IMR-90 (cell line): ENCODE measurements around the gene VWDE. TPM values are rescaled to one million over a fixed set of nuclear protein-coding genes. Genes with fewer than 3 reads are reported as not detected.

Experiments
- ATAC-seq: fragments of 200-7000 bp; cut with Tn5 transposase; 2 replicates; pipeline ENCODE4 v1.9.1; 2020; ENCODE audit warnings: low read depth, mild to moderate bottlenecking, moderate library complexity
- BruUV-seq: library from RNA; stranded (reverse); fragments of 400-500 nt; replicated peaks from 2 replicates; lab custom pipeline; 2021; lab: Mats Ljungman, UMichigan
- CTCF ChIA-PET: fragments of 300-600 bp; formaldehyde crosslinking; extraction: SDS; loops from one replicate; lab custom pipeline; 2021; ENCODE audit warnings: antibody characterized with exemption; lab: Yijun Ruan, JAX
- POLR2A ChIA-PET: fragments of 300-600 bp; sonication (Branson Sonifier 250); formaldehyde crosslinking; loops from one replicate; lab custom pipeline; 2022; ENCODE audit warnings: antibody characterized with exemption; ENCODE audit not compliant: unreplicated experiment; lab: Charles Lee
- DNase-seq: peaks from one replicate; pipeline ENCODE4 v3.0.0; 2013
- H2AFZ ChIP-seq: replicated peaks from 2 replicates; pipeline ENCODE3; 2013; ENCODE audit warnings: low read length, mild to moderate bottlenecking; ENCODE audit not compliant: poor library complexity
- H2AK5ac ChIP-seq: 2 replicates; pipeline ENCODE4 v1.6.1; 2013; ENCODE audit warnings: low read depth, low read length, inconsistent platforms
- H2AK9ac ChIP-seq: replicated peaks from 2 replicates; pipeline ENCODE3; 2013; ENCODE audit warnings: mild to moderate bottlenecking, low read depth, low read length, moderate library complexity; ENCODE audit not compliant: poor library complexity
- H2BK120ac ChIP-seq: 2 replicates; pipeline ENCODE4 v1.6.1; 2013; ENCODE audit warnings: low read depth, low read length, inconsistent platforms
- H2BK15ac ChIP-seq: 3 replicates; pipeline ENCODE4 v1.6.1; 2013; ENCODE audit warnings: low read depth, low read length, inconsistent platforms
- H2BK20ac ChIP-seq: 2 replicates; pipeline ENCODE4 v1.6.1; 2013; ENCODE audit warnings: low read depth, mild to moderate bottlenecking, inconsistent platforms, low read length, moderate library complexity
- H2BK5ac ChIP-seq: 2 replicates; pipeline ENCODE4 v1.6.1; 2013; ENCODE audit warnings: mild to moderate bottlenecking, low read depth, low read length, inconsistent platforms; ENCODE audit not compliant: poor library complexity, severe bottlenecking
- H3K14ac ChIP-seq: replicated peaks from 2 replicates; pipeline ENCODE4 v1.6.1; 2013; ENCODE audit warnings: low read depth, low read length, inconsistent platforms
- H3K18ac ChIP-seq: 2 replicates; pipeline ENCODE4 v1.6.1; 2013; ENCODE audit warnings: low read depth, low read length, control low read depth
- H3K23ac ChIP-seq: 2 replicates; pipeline ENCODE4 v1.6.1; 2013; ENCODE audit warnings: low read depth, low read length, inconsistent platforms
- H3K27ac ChIP-seq: 2 replicates; pipeline ENCODE4 v1.5.1; 2013; ENCODE audit warnings: mild to moderate bottlenecking, control low read depth, low read length; ENCODE audit not compliant: insufficient read depth
- H3K27me3 ChIP-seq: 2 replicates; pipeline ENCODE4 v1.6.1; 2013; ENCODE audit warnings: low read length; ENCODE audit not compliant: control insufficient read depth, insufficient read depth
- H3K36me3 ChIP-seq: 2 replicates; pipeline ENCODE4 v1.6.1; 2013; ENCODE audit warnings: low read length, mixed read lengths; ENCODE audit not compliant: control insufficient read depth, insufficient read depth
- H3K4ac ChIP-seq: 2 replicates; pipeline ENCODE4 v1.6.1; 2013; ENCODE audit warnings: low read depth, low read length, inconsistent platforms
- H3K4me1 ChIP-seq: 2 replicates; pipeline ENCODE4 v1.6.1; 2013; ENCODE audit warnings: low read length, mixed read lengths; ENCODE audit not compliant: control insufficient read depth, insufficient read depth
- H3K4me2 ChIP-seq: 2 replicates; pipeline ENCODE4 v1.6.1; 2013; ENCODE audit warnings: low read depth, mild to moderate bottlenecking, control low read depth, low read length, moderate library complexity
- H3K4me3 ChIP-seq: 2 replicates; pipeline ENCODE4 v1.5.1; 2013; ENCODE audit warnings: low read depth, mild to moderate bottlenecking, control low read depth, low read length, moderate library complexity; ENCODE audit not compliant: insufficient read depth
- H3K56ac ChIP-seq: 2 replicates; pipeline ENCODE4 v1.6.1; 2013; ENCODE audit warnings: low read length, inconsistent platforms; ENCODE audit not compliant: insufficient read depth; ENCODE audit errors: extremely low read depth
- H3K79me1 ChIP-seq, 2 experiments: 2 replicates each; pipeline ENCODE4 v1.6.1; 2013; ENCODE audit warnings: low read length in 2 of 2, inconsistent platforms in 1 of 2, low read depth in 1 of 2
- H3K9ac ChIP-seq: 2 replicates; pipeline ENCODE4 v1.6.1; 2013; ENCODE audit warnings: low read depth, low read length, control low read depth
- H3K9me1 ChIP-seq: 2 replicates; pipeline ENCODE4 v1.6.1; 2013; ENCODE audit warnings: low read length, inconsistent platforms; ENCODE audit not compliant: insufficient read depth
- H3K9me3 ChIP-seq: 2 replicates; pipeline ENCODE4 v1.6.1; 2013; ENCODE audit warnings: low read length; ENCODE audit not compliant: control insufficient read depth, insufficient read depth
- H4K20me1 ChIP-seq: 2 replicates; pipeline ENCODE4 v1.6.1; 2013; ENCODE audit warnings: low read length, inconsistent platforms; ENCODE audit not compliant: insufficient read depth
- H4K5ac ChIP-seq: 2 replicates; pipeline ENCODE4 v1.6.1; 2013; ENCODE audit warnings: mild to moderate bottlenecking, low read depth, low read length, control low read depth
- H4K8ac ChIP-seq, 2 experiments: 2 replicates each; pipeline ENCODE4 v1.6.1; 2013; ENCODE audit warnings: low read depth in 2 of 2, low read length in 2 of 2, control low read depth in 1 of 2, inconsistent platforms in 1 of 2
- H4K91ac ChIP-seq: 2 replicates; pipeline ENCODE4 v1.6.1; 2013; ENCODE audit warnings: low read depth, low read length, inconsistent platforms; ENCODE audit not compliant: insufficient read depth
- BHLHE40 ChIP-seq: fragments of 150-350 bp; IDR thresholded peaks from 2 replicates; pipeline ENCODE4 v1.6.1; 2016; ENCODE audit warnings: mild to moderate bottlenecking, low read depth, low read length
- CEBPB ChIP-seq: IDR thresholded peaks from 2 replicates; pipeline ENCODE4 v1.6.1; 2012; ENCODE audit warnings: low read depth, low read length, improper control_type of control experiment
- CHD1 ChIP-seq: IDR thresholded peaks from 2 replicates; pipeline ENCODE4 v1.6.1; 2012; ENCODE audit warnings: low read depth, low read length, improper control_type of control experiment
- CTCF ChIP-seq: conservative IDR thresholded peaks from 2 replicates; pipeline ENCODE4 v1.5.1; 2012; ENCODE audit warnings: mild to moderate bottlenecking, low read depth, low read length, improper control_type of control experiment
- ELK1 ChIP-seq: fragments of 150-350 bp; IDR thresholded peaks from 2 replicates; pipeline ENCODE4 v1.6.1; 2016; ENCODE audit warnings: low read depth, mild to moderate bottlenecking, low read length, moderate library complexity, borderline replicate concordance
- FOS ChIP-seq: fragments of 150-350 bp; IDR thresholded peaks from 2 replicates; pipeline ENCODE4 v1.6.1; 2016; ENCODE audit warnings: low read depth, low read length
- MAFK ChIP-seq: IDR thresholded peaks from 2 replicates; pipeline ENCODE4 v1.6.1; 2012; ENCODE audit warnings: low read depth, low read length, improper control_type of control experiment
- MAZ ChIP-seq: IDR thresholded peaks from 2 replicates; pipeline ENCODE4 v1.6.1; 2012; ENCODE audit warnings: low read depth, mild to moderate bottlenecking, low read length, improper control_type of control experiment, moderate library complexity, borderline replicate concordance
- MXI1 ChIP-seq: IDR thresholded peaks from 2 replicates; pipeline ENCODE4 v1.6.1; 2012; ENCODE audit warnings: low read depth, mild to moderate bottlenecking, low read length, moderate library complexity, borderline replicate concordance
- NFE2L2 ChIP-seq: fragments of 150-350 bp; IDR thresholded peaks from 2 replicates; pipeline ENCODE4 v1.6.1; 2016; ENCODE audit warnings: low read depth, mild to moderate bottlenecking, low read length
- POLR2A ChIP-seq: IDR thresholded peaks from 2 replicates; pipeline ENCODE4 v1.6.1; 2012; ENCODE audit warnings: mild to moderate bottlenecking, low read depth, low read length
- RAD21 ChIP-seq: IDR thresholded peaks from 2 replicates; pipeline ENCODE4 v1.6.1; 2012; ENCODE audit warnings: low read length, improper control_type of control experiment
- RCOR1 ChIP-seq: IDR thresholded peaks from 2 replicates; pipeline ENCODE4 v1.6.1; 2012; ENCODE audit warnings: mild to moderate bottlenecking, low read length, improper control_type of control experiment; ENCODE audit not compliant: insufficient replicate concordance
- RFX5 ChIP-seq: IDR thresholded peaks from 2 replicates; pipeline ENCODE4 v1.8.0; 2012; ENCODE audit warnings: low read depth, mild to moderate bottlenecking, low read length, moderate library complexity
- SMC3 ChIP-seq: fragments of 150-350 bp; IDR thresholded peaks from 2 replicates; pipeline ENCODE4 v1.6.1; 2016; ENCODE audit warnings: low read depth, mild to moderate bottlenecking, antibody characterized with exemption, low read length, moderate library complexity
- USF2 ChIP-seq: fragments of 150-350 bp; IDR thresholded peaks from 2 replicates; pipeline ENCODE4 v1.6.1; 2017; ENCODE audit warnings: mild to moderate bottlenecking, antibody characterized with exemption, low read length, low read depth
- dilution Hi-C: fragments of 300-500 bp; cut with HindIII; formaldehyde crosslinking; loops from one replicate; pipeline ENCODE4 v1.14.3; 2018; ENCODE audit warnings: low sequenced_read_pairs; ENCODE audit not compliant: unreplicated experiment
- in situ Hi-C: fragments of 300-500 bp; cut with MboI; formaldehyde crosslinking; loops from 3 replicates; pipeline ENCODE4 v1.14.3; 2019; ENCODE audit warnings: low sequenced_read_pairs, inconsistent platforms, mixed read lengths
- intact Hi-C: fragments of 100-400 bp; cut with micrococcal nuclease; formaldehyde crosslinking; loops from 2 replicates; pipeline ENCODE4 v1.10.0; 2022
- polyA plus RNA-seq, 3 experiments: library from polyadenylated mRNA; depleted of rRNA; stranded (reverse); fragments of >200 nt; gene quantifications; 2 replicates each; pipeline ENCODE4 v1.2.3, GENCODE V29; 2012; ENCODE audit warnings: low replicate concordance in 1 of 3
- total RNA-seq: library from RNA; depleted of rRNA; stranded (reverse); fragments of >200 nt; gene quantifications from 2 replicates; pipeline ENCODE4 v1.2.3, GENCODE V29; 2012

The VWDE gene
- total and polyA plus RNA-seq, 2 of the 4 experiments (the other 2 are of a cell fraction), result 0.05 to 0.18 TPM

- Histone ChIP-seq H4K8ac (no peak overlapping the region), H3K4ac (no peak overlapping the region), H3K36me3 (no peaks in the 10 kb centered on the region), H4K5ac (no peak overlapping the region), H3K23ac (no peak overlapping the region), H2BK15ac (no peak overlapping the region), H2BK20ac (no peak overlapping the region), H4K91ac (no peak overlapping the region), H3K79me1 (no peaks in the 10 kb centered on the region), H2AFZ (no peak overlapping the region), H3K18ac (no peak overlapping the region), H3K9me1 (no peaks in the 10 kb centered on the region), H3K56ac (no peak overlapping the region), H4K20me1 (no peaks in the 10 kb centered on the region), H3K4me1 (no peaks in the 10 kb centered on the region), H2BK120ac (no peak overlapping the region), H2BK5ac (no peak overlapping the region), H3K27me3 (no peaks in the 10 kb centered on the region), H2AK5ac (no peak overlapping the region), H3K4me2 (no peak overlapping the region), H3K9ac (no peak overlapping the region), H3K27ac (no peak overlapping the region), H2AK9ac (no peak overlapping the region), H3K9me3 (no peaks in the 10 kb centered on the region), H3K14ac (no peak overlapping the region), H3K4me3 (no peak overlapping the region)
- no peak for ATAC-seq
- TF ChIP-seq MAFK (no peak), CHD1 (no peak), RAD21 (no peak), CTCF (no peak), BHLHE40 (no peak), RFX5 (no peak), RCOR1 (no peak), POLR2A (no peak), NFE2L2 (no peak), ELK1 (no peak), MAZ (no peak), MXI1 (no peak), FOS (no peak), USF2 (no peak), CEBPB (no peak), SMC3 (no peak)
- intact Hi-C loops (no loop called here), dilution Hi-C loops (no loop called here), in situ Hi-C loops (loop anchor here (25.0 kb wide), 1 partner anchor 877 kb away; no protein-coding TSS in a partner anchor)
- no TSS peak for BruUV-seq
- POLR2A ChIA-PET, result no interaction called here
- CTCF ChIA-PET, result interaction anchor here (1.2 kb wide), 1 partner anchor 16 kb away, joined by 4 read pairs; no protein-coding TSS in a partner anchor
- no peak for DNase-seq
These were observed 89.5 kb downstream of the VWDE start for GRCh38 chr7:12314199-12314598.
